Skin of body (tissue), 2 donors: ENCODE data around the gene ZNF668. TPM values are rescaled to one million over a fixed set of nuclear protein-coding genes. Genes with fewer than 3 reads are reported as not detected.

Experiments used
- DNase-seq: peaks from one replicate; lab custom pipeline; 2025; lab: John Stamatoyannopoulos, UW
- total RNA-seq: library from RNA; depleted of rRNA; stranded (reverse); fragments of >200 nt; gene quantifications from one replicate; pipeline ENCODE4 v1.2.3, GENCODE V29; 2014

The ZNF668 gene
- total RNA-seq, 1 donor from 2014 or later, result 3.5 TPM

- DNase-seq, result no peak
Measured at GRCh38 chr16:31081428-31082351, 7.7 kb upstream of the ZNF668 start.

DNA sequence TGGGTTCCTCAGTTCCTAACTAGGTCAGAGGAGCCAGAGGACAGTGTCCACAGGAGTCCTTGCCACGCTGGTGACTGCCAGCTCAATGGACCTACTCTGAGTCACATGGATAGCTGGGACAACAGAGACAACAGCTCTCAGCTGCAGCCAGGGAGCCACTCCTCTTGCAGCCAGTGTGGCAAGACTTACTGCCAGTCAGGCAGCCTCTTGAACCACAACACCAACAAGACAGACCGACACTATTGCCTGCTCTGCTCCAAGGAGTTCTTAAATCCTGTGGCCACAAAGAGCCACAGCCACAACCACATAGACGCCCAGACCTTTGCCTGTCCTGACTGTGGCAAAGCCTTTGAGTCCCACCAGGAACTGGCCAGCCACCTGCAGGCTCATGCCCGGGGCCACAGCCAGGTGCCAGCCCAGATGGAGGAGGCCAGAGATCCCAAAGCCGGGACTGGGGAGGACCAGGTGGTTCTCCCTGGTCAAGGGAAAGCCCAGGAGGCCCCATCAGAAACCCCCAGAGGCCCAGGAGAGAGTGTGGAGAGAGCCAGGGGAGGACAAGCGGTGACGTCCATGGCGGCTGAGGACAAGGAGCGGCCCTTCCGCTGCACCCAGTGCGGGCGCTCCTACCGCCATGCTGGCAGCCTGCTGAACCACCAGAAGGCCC, 6.8 kb upstream of the ZNF668 start:
- DNase-seq, result no peak

DNA sequence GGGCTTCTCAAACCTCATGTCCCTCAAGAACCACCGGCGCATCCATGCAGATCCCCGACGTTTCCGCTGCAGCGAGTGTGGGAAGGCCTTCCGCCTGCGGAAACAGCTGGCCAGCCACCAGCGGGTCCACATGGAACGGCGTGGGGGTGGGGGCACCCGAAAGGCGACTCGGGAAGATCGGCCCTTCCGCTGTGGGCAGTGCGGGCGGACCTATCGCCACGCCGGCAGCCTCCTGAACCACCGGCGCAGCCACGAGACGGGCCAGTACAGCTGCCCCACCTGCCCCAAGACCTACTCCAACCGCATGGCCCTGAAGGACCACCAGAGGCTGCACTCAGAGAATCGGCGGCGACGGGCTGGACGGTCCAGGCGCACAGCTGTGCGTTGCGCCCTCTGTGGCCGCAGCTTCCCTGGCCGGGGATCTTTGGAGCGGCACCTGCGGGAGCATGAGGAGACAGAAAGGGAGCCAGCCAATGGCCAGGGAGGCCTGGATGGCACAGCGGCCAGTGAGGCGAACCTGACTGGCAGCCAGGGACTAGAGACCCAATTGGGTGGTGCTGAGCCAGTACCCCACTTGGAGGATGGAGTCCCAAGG, 6.1 kb upstream of the ZNF668 start:
- DNase-seq, result no peak

DNA sequence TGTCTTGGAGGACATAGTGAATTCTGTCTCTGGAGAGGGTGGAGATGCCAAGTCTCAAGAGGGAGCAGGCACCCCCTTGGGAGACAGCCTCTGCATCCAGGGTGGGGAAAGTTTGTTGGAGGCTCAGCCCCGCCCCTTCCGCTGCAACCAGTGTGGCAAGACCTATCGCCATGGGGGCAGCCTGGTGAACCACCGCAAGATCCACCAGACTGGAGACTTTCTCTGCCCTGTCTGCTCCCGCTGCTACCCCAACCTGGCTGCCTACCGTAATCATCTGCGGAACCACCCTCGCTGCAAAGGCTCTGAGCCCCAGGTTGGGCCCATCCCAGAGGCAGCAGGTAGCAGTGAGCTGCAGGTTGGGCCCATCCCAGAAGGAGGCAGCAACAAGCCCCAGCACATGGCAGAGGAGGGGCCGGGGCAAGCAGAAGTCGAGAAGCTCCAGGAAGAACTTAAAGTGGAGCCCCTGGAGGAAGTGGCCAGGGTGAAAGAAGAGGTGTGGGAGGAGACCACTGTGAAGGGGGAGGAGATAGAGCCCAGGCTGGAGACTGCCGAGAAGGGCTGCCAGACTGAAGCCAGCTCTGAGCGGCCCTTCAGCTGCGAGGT, 5.4 kb upstream of the ZNF668 start:
- DNase-seq, result no peak

- DNase-seq, result no peak
Measured at GRCh38 chr16:31078597-31079341, 4.7 kb upstream of the ZNF668 start.

GRCh38 chr16:31077592-31078396, 3.8 kb upstream of the ZNF668 start:
- DNase-seq, result no peak

DNA sequence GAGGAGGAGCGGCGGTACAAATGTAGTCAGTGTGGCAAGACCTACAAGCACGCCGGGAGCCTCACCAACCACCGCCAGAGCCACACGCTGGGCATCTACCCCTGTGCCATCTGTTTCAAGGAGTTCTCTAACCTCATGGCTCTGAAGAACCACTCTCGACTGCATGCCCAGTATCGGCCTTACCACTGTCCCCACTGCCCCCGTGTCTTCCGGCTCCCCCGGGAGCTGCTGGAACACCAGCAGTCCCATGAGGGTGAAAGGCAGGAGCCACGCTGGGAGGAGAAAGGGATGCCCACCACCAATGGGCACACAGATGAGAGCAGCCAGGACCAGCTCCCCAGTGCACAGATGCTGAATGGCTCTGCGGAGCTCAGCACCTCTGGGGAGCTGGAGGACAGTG, 3.0 kb upstream of the ZNF668 start:
- no peak for DNase-seq

- no peak for DNase-seq
Measured at GRCh38 chr16:31076319-31076718, 2.3 kb upstream of the ZNF668 start.

- no peak for DNase-seq
Measured at GRCh38 chr16:31074814-31075183, 759 bp upstream of the ZNF668 start.

DNA sequence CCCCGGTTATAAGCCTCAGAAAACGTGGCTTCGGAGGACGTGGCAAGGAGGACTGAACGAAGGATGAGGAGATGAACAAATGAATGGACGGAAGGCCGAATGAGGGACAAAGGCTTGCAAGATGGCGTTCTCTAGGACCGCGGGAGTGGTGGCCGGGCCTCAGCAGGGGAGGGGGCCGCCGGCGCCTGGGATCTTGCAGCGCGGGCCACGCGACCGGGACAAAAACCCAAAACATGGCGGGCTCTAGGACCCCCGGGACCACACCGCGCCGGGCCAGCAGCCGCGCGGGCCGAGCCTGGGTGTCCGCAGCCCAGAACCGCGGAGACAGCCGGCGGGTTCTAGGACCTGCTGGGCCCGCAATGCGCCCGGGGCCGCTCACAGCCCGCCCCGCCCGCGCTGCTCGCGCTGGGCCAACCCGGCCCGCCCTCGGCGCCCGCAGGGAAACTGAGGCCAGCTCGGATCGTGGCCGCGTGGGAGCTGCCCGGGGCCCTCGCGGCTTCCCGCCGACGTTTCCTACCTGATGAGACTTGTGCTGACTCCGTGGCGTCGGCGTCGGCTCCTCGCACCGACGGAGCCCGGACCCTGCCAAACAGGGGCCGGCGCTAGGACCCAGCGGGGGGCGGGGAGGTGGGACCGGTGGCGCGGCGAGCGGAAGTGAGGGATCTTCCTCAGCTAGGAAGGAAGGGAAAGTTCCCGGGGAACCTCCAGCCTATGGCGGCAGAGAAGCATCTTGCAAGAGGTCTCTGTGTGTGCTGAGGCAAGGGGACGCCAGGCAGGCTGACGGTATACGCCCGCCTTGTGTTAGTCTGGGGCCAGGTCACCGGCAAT, 684 bp downstream of the ZNF668 start:
- DNase-seq, result peak; percentile 91

- no peak for DNase-seq
Measured at GRCh38 chr16:31072540-31073141, 1.4 kb downstream of the ZNF668 start.

DNA sequence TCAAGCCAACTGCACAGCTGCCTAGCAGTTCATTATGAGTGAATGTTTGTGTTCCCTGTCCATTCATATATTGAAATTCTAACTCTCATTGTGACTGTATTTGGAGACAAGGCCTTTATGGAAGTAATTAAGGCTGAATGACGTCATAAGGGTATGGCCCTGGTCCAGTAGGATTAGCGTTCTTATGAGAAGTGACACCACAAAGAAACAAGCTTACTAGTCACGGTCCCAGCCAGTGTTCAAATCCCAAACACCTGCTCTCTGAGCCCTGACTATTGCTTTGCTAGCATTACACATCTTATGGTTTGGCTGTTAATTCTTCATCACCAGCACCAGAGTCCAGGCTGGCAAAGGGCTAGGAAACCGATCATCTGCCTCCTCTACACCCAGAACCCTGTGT, 2.2 kb downstream of the ZNF668 start:
- DNase-seq, result peak; percentile 74

DNA sequence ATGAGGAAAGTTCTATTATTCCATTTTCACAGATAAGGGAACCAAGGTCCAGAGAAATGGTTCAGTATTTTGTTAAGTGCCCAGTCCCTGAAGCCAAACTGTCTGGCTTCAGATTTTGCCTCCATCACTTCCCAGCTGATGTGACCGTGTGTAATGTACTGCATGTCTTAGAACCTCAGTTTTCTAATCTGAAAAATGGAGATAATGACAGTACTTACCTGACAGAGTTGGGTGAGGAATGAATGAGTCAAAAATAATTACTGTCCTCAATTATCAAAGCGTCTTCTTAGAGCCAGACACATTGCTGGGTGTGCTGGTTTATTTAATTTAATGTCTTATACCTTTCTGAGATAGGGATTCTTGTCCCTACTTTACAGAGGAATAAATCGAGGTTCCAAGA, 6.7 kb downstream of the ZNF668 start:
- no peak for DNase-seq

DNA sequence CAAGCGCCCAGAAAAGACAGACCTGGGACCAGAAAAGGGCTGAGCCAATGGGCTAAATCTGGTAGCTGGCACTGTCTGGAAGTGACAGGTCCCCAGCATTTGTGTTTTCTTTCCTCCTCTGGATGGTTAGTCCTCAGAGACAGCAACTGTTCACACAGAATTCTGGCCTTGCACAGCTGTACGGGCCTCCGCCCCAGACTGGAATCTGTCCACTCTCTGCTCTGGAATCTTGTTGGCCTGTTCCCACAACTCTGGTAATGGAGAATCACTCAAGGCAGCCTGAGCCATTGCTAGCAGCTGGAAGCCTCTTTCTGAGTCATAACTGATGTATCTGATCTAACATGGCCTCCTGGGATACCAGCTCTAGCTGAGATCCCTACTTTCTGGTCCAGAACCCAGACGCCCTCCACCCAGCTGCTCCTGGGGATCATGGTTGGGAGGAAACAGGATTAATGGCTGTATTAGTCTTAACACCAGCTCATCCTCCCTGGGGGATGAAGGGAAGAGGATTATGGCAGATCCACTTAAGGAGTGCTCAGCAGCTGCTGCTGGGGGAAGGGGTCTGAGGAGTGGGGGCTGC, 9.1 kb downstream of the ZNF668 start:
- peak; percentile 93 for DNase-seq

DNA sequence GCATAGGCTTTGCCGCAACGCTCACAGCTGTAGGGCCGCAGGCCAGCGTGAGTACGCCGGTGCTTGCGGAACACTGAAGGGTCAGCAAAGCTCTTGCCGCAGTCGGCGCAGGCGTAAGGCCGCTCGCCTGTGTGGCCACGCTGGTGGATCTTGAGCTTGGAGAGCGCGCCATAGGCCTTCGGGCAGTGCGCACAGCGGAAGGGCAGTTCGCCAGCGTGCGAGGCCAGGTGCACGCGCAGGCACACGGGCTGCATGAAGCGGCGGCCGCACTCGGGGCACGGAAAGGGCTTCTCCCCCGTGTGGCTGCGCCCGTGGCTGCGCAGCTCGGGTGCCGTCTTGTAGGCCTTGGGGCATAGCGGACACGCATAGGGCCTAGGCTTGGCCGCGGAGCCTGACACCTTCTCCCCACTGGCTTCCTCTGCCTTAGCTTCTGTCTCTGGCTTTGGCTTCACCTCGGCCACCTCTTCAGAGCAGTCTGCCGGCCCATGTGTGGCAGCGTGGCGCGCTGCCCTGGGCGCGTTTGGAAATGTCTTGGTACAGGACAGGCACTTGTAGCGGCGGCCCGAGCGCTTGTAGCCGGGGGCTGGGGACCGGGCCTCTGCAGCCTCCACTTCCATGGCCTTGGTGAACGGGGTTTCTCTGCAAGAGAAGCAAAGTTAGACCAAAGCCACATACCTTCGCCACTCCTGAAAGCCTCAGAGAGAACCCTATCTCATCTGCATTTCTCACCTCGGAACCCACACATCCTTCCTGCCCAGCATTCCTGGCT, 10.0 kb downstream of the ZNF668 start:
- DNase-seq, result no peak

GRCh38 chr16:31063495-31063842, 10.6 kb downstream of the ZNF668 start:
- DNase-seq, result no peak

GRCh38 chr16:31061813-31062440, 12.1 kb downstream of the ZNF668 start:
- DNase-seq, result no peak
